IMR-90 (cell line): ENCODE results near the gene CACNA2D3.

Experiments used
- CTCF ChIP-seq: conservative IDR thresholded peaks from 2 replicates; pipeline ENCODE4 v1.5.1; 2012; ENCODE audit warnings: mild to moderate bottlenecking, low read depth, low read length, improper control_type of control experiment
- RFX5 ChIP-seq: IDR thresholded peaks from 2 replicates; pipeline ENCODE4 v1.8.0; 2012; ENCODE audit warnings: low read depth, mild to moderate bottlenecking, low read length, moderate library complexity

- TF ChIP-seq RFX5 (no peak), CTCF (no peak)
Measured at GRCh38 chr3:55002416-55002930, 880.1 kb downstream of the CACNA2D3 start.
